HL-60 (cell line): ENCODE measurements around the gene ACTG1.

Experiments used
- DNase-seq, 2 experiments: peaks; one replicate each; pipeline ENCODE4 v3.0.0-alpha.2; 2010 to 2020; ENCODE audit warnings: low read depth in 1 of 2, low spot score in 1 of 2
- H3K27ac ChIP-seq: fragments of 250-450 bp; sonication (Bioruptor Pico); replicated peaks from 2 replicates; pipeline ENCODE4 v1.5.1; 2020; ENCODE audit warnings: mild to moderate bottlenecking, moderate library complexity
- H3K27me3 ChIP-seq: fragments of 250-450 bp; sonication (Bioruptor Pico); 2 replicates; pipeline ENCODE4 v1.5.1; 2021; ENCODE audit warnings: mild to moderate bottlenecking, moderate library complexity; ENCODE audit not compliant: insufficient read depth, poor library complexity, severe bottlenecking
- H3K4me3 ChIP-seq: replicated peaks from 2 replicates; pipeline ENCODE4 v1.5.1; 2011; ENCODE audit warnings: mild to moderate bottlenecking, control low read depth, low read length; ENCODE audit not compliant: insufficient read depth
- GABPA ChIP-seq: IDR thresholded peaks from 2 replicates; pipeline ENCODE4 v1.6.1; 2012; ENCODE audit warnings: low read depth
- POLR2AphosphoS5 ChIP-seq: IDR thresholded peaks from 2 replicates; pipeline ENCODE4 v1.6.1; 2012; ENCODE audit warnings: low read depth
- SPI1 ChIP-seq: IDR thresholded peaks from 2 replicates; pipeline ENCODE4 v1.6.1; 2012; ENCODE audit warnings: low read depth, mild to moderate bottlenecking, borderline replicate concordance
- TF ChIP-seq, protein P1 (sequence below): IDR thresholded peaks from one replicate; pipeline ENCODE4 v1.5.1; 2011; ENCODE audit warnings: low read length, control low read depth, inconsistent platforms; ENCODE audit not compliant: insufficient read depth
- TF ChIP-seq, protein P2 (sequence below): IDR thresholded peaks from 2 replicates; pipeline ENCODE4 v1.6.1; 2012; ENCODE audit warnings: low read depth; ENCODE audit not compliant: insufficient replicate concordance

ACTG1 gene

DNA sequence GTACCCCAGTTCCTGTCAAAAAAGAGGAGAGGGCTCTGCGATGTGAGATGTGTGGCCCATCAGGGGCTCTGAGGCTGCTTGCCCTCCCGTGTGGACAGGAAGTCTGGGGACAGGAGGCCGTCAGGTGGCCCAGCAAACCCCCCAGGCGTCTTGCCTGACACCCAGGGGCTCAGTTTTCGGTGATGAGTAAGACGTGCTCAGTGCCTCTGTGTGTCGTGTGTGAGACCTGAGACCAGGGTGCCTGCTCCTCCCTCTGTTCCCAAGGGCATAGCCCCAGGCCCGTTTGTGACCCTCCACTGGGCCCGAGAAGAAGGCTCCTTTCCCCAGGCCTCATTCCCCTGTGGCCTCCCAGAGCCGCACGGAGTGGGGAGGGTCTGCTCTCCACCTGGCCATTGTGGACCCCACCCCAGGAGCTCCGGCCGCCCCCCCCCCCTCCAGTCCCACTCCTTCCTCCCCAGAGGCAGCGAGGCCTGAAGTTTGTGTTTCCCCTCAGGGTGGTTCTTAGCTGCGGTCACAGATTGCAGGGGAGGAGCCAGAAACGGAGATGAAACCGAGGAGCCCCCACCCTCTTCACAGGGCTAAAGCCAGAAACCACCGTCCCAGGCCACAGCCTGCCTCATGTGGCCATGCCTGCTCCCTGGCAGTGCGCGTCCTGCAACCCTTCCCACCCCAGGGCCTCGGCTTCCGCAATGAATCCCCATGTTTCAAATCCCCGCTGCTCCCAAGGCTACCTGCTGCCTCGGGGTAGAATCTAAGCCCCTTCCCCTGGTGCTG lies 4.9 kb upstream of the ACTG1 start:
- Histone ChIP-seq H3K27me3 (peaks cover 7% of the 10 kb centered on the region), H3K27ac (no peak overlapping the region), H3K4me3 (no peak overlapping the region)
- peak in 1 of 2 experiments; percentile 43 for DNase-seq
- TF ChIP-seq, protein P1, sequence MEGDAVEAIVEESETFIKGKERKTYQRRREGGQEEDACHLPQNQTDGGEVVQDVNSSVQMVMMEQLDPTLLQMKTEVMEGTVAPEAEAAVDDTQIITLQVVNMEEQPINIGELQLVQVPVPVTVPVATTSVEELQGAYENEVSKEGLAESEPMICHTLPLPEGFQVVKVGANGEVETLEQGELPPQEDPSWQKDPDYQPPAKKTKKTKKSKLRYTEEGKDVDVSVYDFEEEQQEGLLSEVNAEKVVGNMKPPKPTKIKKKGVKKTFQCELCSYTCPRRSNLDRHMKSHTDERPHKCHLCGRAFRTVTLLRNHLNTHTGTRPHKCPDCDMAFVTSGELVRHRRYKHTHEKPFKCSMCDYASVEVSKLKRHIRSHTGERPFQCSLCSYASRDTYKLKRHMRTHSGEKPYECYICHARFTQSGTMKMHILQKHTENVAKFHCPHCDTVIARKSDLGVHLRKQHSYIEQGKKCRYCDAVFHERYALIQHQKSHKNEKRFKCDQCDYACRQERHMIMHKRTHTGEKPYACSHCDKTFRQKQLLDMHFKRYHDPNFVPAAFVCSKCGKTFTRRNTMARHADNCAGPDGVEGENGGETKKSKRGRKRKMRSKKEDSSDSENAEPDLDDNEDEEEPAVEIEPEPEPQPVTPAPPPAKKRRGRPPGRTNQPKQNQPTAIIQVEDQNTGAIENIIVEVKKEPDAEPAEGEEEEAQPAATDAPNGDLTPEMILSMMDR: no peak
- TF ChIP-seq, protein P2, sequence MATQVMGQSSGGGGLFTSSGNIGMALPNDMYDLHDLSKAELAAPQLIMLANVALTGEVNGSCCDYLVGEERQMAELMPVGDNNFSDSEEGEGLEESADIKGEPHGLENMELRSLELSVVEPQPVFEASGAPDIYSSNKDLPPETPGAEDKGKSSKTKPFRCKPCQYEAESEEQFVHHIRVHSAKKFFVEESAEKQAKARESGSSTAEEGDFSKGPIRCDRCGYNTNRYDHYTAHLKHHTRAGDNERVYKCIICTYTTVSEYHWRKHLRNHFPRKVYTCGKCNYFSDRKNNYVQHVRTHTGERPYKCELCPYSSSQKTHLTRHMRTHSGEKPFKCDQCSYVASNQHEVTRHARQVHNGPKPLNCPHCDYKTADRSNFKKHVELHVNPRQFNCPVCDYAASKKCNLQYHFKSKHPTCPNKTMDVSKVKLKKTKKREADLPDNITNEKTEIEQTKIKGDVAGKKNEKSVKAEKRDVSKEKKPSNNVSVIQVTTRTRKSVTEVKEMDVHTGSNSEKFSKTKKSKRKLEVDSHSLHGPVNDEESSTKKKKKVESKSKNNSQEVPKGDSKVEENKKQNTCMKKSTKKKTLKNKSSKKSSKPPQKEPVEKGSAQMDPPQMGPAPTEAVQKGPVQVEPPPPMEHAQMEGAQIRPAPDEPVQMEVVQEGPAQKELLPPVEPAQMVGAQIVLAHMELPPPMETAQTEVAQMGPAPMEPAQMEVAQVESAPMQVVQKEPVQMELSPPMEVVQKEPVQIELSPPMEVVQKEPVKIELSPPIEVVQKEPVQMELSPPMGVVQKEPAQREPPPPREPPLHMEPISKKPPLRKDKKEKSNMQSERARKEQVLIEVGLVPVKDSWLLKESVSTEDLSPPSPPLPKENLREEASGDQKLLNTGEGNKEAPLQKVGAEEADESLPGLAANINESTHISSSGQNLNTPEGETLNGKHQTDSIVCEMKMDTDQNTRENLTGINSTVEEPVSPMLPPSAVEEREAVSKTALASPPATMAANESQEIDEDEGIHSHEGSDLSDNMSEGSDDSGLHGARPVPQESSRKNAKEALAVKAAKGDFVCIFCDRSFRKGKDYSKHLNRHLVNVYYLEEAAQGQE: no peak
- TF ChIP-seq POLR2AphosphoS5: no peak
- TF ChIP-seq GABPA: no peak
- no peak for TF ChIP-seq SPI1

DNA sequence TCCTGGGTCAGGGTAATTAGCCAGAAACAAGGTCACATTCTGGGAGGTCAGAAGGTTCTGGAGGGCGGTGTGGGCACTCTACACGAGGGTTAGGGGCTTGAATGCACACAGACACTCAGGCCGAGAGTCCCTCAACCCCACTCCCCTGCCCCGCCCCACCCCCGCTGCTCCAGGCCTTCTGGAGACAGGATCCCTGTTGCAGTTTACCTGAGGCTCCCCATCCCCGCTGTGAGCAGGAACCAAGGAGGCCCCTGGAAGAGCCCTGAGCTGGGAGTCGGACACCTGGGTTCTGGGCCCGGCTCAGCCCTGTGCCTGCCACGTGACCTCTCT lies 4.4 kb upstream of the ACTG1 start:
- TF ChIP-seq, protein P1: no peak
- TF ChIP-seq, protein P2: no peak
- TF ChIP-seq SPI1 (no peak), POLR2AphosphoS5 (no peak), GABPA (no peak)
- H3K4me3 ChIP-seq: no peak overlapping the region
- H3K27ac ChIP-seq: no peak overlapping the region
- H3K27me3 ChIP-seq: peaks cover 7% of the 10 kb centered on the region
- DNase-seq: no peak

DNA sequence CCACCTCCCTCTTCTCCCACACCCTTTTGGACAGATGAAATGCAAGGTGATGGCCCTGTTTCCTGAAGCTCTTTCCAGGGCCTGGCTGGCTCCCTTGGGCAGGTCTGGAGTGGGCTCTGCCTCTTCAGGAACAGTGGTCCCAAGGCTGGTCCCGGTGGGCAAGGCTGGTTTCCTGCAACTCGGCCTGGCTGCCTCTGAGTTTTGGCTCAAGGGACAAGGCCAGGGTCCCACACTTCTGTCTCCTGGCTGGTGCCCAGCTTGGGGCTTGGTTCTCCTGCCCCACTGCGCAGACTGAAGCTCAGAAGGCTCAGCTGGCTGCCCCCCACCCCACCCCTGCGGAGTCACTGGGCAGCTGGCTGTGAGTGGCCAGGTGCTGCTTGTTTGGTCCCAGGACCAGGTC lies 3.8 kb upstream of the ACTG1 start:
- Histone ChIP-seq H3K4me3 (no peak overlapping the region), H3K27ac (no peak overlapping the region), H3K27me3 (peaks cover 7% of the 10 kb centered on the region)
- TF ChIP-seq, protein P2: no peak
- TF ChIP-seq SPI1 (no peak), POLR2AphosphoS5 (no peak), GABPA (no peak)
- TF ChIP-seq, protein P1: no peak
- no peak for DNase-seq
